Transverse colon (tissue), 4 donors: ENCODE data around the gene ZBTB7B. TPM values are rescaled to one million over a fixed set of nuclear protein-coding genes. Genes with fewer than 3 reads are reported as not detected.
A peak's percentile ranks its signal among the peaks of the same experiment; 100 is the strongest.

Experiments used
- DNase-seq: peaks from one replicate; pipeline ENCODE4 v3.0.0-alpha.2; 2019
- H3K27ac ChIP-seq, 4 donors: fragments of 200-600 bp; sonication (generic); 2 replicates each; pipeline ENCODE4 v1.5.1; 2016 to 2018; ENCODE audit warnings: inconsistent platforms in 4 of 4
- H3K27me3 ChIP-seq: fragments of 200-600 bp; sonication (generic); 2 replicates; pipeline ENCODE4 v1.5.1; 2017; ENCODE audit warnings: inconsistent platforms
- H3K36me3 ChIP-seq, 4 donors: fragments of 200-600 bp; sonication (generic); 2 replicates each; pipeline ENCODE4 v1.5.1; 2017 to 2019; ENCODE audit warnings: inconsistent platforms in 4 of 4
- H3K4me1 ChIP-seq, 4 donors: fragments of 200-600 bp; sonication (generic); 2 replicates each; pipeline ENCODE4 v1.5.1; 2017 to 2020; ENCODE audit warnings: inconsistent platforms in 4 of 4
- H3K4me3 ChIP-seq, 4 donors: fragments of 200-600 bp; sonication (generic); 1 replicate in 1 of 4; 2 replicates in 3 of 4; pipeline versions ENCODE4 v1.5.1 to v1.6.1; 2017 to 2019; ENCODE audit warnings: inconsistent platforms in 4 of 4
- H3K9me3 ChIP-seq, 2 donors: fragments of 200-600 bp; sonication (generic); 2 replicates each; pipeline ENCODE4 v1.5.1; 2017 to 2019; ENCODE audit warnings: inconsistent platforms in 2 of 2
- EP300 ChIP-seq: sonication (generic); formaldehyde crosslinking; IDR thresholded peaks from one replicate; pipeline ENCODE4 v1.6.1; 2017; ENCODE audit warnings: antibody characterized with exemption, low read depth
- POLR2A ChIP-seq: fragments of 450-650 bp; IDR thresholded peaks from one replicate; pipeline ENCODE4 v1.6.1; 2016; ENCODE audit warnings: antibody characterized with exemption, mild to moderate bottlenecking, moderate library complexity
- POLR2AphosphoS5 ChIP-seq, 3 donors: sonication (generic); formaldehyde crosslinking; IDR thresholded peaks; one replicate each; pipeline ENCODE4 v1.6.1; 2016; ENCODE audit warnings: antibody characterized with exemption in 3 of 3
- WGBS, 2 donors: methylation state at CpG; one replicate each; pipeline ENCODE4 v1.1.5; 2018; ENCODE audit warnings: low coverage in 1 of 2; 5-methylcytosine and 5-hydroxymethylcytosine counted together
- in situ Hi-C, 4 donors: fragments of 200-750 bp; cut with MboI; loops; one replicate each; pipeline versions ENCODE4 v1.15.0 to v1.15.1; 2017; ENCODE audit warnings: low sequenced_read_pairs in 3 of 4, low pct_ligation_motif_present in 1 of 4, low pct_unique_long_range_greater_than_20kb in 1 of 4
- intact Hi-C: fragments of 100-400 bp; cut with DNase I; formaldehyde crosslinking; loops from one replicate; pipeline ENCODE4 v1.15.1; 2023; ENCODE audit warnings: low total_unique reads
- total RNA-seq, 4 donors: library from RNA; depleted of rRNA; stranded (reverse); fragments of >200 nt; gene quantifications; one replicate each; pipeline ENCODE4 v1.1.0, GENCODE V29; 2016
- TF ChIP-seq, protein P1 (sequence below), 5 experiments: fragments of 200-600 bp in 3 of 5; fragments of 450-650 bp in 2 of 5; sonication (generic) in 3 of 5; IDR thresholded peaks; 1 replicate in 2 of 5; 2 replicates in 3 of 5; pipeline ENCODE4 v1.5.1; 2016 to 2017; ENCODE audit warnings: antibody characterized with exemption in 5 of 5, inconsistent platforms in 3 of 5, mild to moderate bottlenecking in 2 of 5, moderate library complexity in 1 of 5

Gene ZBTB7B
- total RNA-seq, 4 donors from 2014 or later: 85.2 to 513 (median 272) TPM

DNA sequence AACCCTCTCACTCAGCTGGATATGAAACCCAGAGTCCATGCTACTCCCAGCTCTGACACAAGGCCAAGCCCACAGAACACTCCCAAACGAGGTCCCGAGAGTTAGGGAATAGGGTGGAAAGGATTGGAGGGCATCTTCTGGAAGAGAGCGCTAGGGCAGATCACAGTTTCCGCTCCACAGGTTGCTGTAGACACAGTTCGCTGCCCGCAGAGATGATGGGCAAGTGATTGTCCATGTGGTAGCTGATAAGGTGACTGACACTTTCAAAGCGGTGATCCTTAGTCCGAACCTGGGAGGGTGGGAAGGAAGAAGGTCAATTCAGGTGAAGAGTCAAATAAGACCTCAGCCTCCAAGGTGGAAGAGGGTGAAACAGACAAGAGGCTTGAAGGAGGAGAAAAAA, 39.0 kb upstream of the ZBTB7B start:
- in situ Hi-C loops: loop anchor here in 3 of 4 donors (25.0 kb wide), 1 partner anchor 99 kb away; the partner anchor contains the start of genes ADAM15 (in 3 of the 3) and EFNA4 (in 3 of the 3)
- no peak for DNase-seq
- no peak for TF ChIP-seq POLR2A
- TF ChIP-seq EP300: no peak
- TF ChIP-seq, protein P1, sequence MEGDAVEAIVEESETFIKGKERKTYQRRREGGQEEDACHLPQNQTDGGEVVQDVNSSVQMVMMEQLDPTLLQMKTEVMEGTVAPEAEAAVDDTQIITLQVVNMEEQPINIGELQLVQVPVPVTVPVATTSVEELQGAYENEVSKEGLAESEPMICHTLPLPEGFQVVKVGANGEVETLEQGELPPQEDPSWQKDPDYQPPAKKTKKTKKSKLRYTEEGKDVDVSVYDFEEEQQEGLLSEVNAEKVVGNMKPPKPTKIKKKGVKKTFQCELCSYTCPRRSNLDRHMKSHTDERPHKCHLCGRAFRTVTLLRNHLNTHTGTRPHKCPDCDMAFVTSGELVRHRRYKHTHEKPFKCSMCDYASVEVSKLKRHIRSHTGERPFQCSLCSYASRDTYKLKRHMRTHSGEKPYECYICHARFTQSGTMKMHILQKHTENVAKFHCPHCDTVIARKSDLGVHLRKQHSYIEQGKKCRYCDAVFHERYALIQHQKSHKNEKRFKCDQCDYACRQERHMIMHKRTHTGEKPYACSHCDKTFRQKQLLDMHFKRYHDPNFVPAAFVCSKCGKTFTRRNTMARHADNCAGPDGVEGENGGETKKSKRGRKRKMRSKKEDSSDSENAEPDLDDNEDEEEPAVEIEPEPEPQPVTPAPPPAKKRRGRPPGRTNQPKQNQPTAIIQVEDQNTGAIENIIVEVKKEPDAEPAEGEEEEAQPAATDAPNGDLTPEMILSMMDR (IDR thresholded peaks at IDR 0.05): no peak
- no peak for TF ChIP-seq POLR2AphosphoS5 (IDR thresholded peaks at IDR 0.05)
- Histone ChIP-seq H3K9me3 (no peaks in the 10 kb centered on the region), H3K4me1 (peaks cover 0 to 32% (median 22%) of the 10 kb centered on the region in 4 donors), H3K4me3 (no peak overlapping the region), H3K36me3 (peaks cover 0 to 32% (median 15%) of the 10 kb centered on the region in 4 donors), H3K27ac (no peak overlapping the region), H3K27me3 (no peaks in the 10 kb centered on the region)
- WGBS, 2 donors: 63 to 79% methylated on average over 2 to 8 of the region's 8 CpGs
- intact Hi-C loops: no loop called here

DNA sequence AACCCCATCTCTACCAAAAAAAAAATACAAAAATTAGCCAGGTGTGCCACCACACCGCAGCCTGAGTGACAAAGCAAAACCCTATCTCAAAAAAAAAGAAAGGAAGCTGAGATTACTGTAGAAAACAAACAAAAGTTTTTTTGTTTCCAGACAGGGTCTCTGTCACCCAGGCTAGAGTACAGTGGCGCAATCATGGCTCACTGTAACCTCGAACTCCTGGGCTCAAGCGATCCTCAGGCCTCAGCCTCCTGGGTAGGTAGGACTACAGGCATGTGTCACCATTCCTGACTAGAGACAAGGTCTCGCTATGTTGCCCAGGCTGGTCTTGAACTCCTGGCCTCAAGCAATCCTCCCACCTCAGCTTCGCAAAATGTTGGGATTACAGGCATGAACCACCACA, 38.2 kb upstream of the ZBTB7B start:
- H3K4me3 ChIP-seq: no peak overlapping the region
- TF ChIP-seq POLR2AphosphoS5 (IDR thresholded peaks at IDR 0.05) (no peak), EP300 (no peak), POLR2A (no peak)
- TF ChIP-seq, protein P1 (IDR thresholded peaks at IDR 0.05): no peak
- in situ Hi-C loops: loop anchor here in 3 of 4 donors (25.0 kb wide), 1 partner anchor 98 kb away; the partner anchor contains the start of genes ADAM15 (in 3 of the 3) and EFNA4 (in 3 of the 3)
- 88 to 92% methylated on average over 4 to 6 of the region's 6 CpGs for WGBS, 2 donors
- no peaks in the 10 kb centered on the region for H3K27me3 ChIP-seq
- H3K36me3 ChIP-seq: peaks cover 0 to 32% (median 12%) of the 10 kb centered on the region in 4 donors
- H3K4me1 ChIP-seq: peaks cover 1 to 40% (median 26%) of the 10 kb centered on the region in 4 donors
- DNase-seq: no peak
- intact Hi-C loops: no loop called here
- H3K9me3 ChIP-seq: no peaks in the 10 kb centered on the region
- no peak overlapping the region for H3K27ac ChIP-seq

DNA sequence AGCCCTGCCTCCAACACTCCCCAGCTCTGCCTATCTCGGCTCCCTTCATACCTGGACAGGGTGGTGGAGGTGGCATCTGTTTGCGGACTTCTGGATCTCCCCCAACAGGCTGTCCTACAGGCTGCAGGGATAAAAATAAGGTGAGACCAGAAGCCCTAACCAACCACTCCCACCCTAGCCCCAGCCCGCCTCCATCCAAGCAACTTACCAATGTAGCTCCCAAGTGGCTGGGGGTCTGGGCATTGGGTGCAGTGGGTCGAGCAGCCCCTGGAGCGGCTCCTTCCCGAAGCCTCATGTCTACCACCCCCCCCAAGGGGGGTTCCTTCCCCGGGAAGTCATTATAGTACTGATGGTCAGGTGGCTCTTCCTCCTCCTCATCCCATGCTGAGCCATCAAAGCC, 36.5 kb upstream of the ZBTB7B start:
- TF ChIP-seq, protein P1 (IDR thresholded peaks at IDR 0.05): no peak
- no peak for TF ChIP-seq POLR2AphosphoS5 (IDR thresholded peaks at IDR 0.05)
- no peak for TF ChIP-seq EP300
- TF ChIP-seq POLR2A: no peak
- no peak overlapping the region for H3K27ac ChIP-seq
- intact Hi-C loops: loop anchor here (5.0 kb wide), 1 partner anchor 36 kb away; the partner anchor contains the start of gene ZBTB7B
- H3K36me3 ChIP-seq: peaks cover 0 to 32% (median 12%) of the 10 kb centered on the region in 4 donors
- H3K4me1 ChIP-seq: peaks cover 14 to 43% (median 33%) of the 10 kb centered on the region in 4 donors
- in situ Hi-C loops: loop anchor here in 3 of 4 donors (25.0 kb wide), 1 partner anchor 96 kb away; the partner anchor contains the start of genes ADAM15 (in 3 of the 3) and EFNA4 (in 3 of the 3)
- DNase-seq: no peak
- H3K27me3 ChIP-seq: no peaks in the 10 kb centered on the region
- WGBS, 2 donors: 88% methylated on average over 7 of the region's 7 CpGs; no CpG with 5 or more reads in 1 of the 2 donors
- no peak overlapping the region for H3K4me3 ChIP-seq
- no peaks in the 10 kb centered on the region for H3K9me3 ChIP-seq

DNA sequence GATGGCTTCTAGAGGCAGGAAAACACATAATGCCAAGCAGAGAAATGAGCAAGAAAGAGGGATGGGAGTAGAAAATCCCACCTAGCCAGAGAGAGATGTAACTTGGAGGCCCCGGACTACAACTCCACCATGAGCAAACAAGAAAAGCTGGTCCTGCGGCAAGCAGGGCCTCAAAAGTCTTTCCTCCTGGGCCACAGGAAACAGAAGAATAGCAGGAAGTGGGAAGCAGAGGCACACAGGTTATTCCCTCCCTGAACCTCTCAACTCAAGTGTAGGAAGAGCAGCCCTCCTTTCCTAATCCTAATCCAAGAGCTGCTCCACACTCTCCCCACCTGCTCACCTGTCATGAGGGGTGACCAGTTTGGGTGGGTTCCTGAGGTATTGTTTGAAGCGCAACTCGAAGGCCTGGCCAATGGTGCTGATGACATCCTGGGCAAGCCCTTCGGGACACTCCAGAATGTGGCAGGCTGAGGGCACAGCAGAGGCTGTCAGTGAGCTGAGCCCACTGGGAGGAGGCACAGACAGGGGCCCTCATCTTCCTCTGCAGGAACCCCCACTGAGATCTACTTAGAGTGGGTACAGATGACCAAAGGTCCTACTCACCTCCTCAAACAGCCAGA, 35.2 kb upstream of the ZBTB7B start:
- WGBS, 2 donors: 33 to 82% methylated on average over 1 to 5 of the region's 5 CpGs
- Histone ChIP-seq H3K27me3 (no peaks in the 10 kb centered on the region), H3K27ac (peak overlapping the region in 1 of 4 donors; percentile 7), H3K4me1 (peaks cover 28 to 53% (median 43%) of the 10 kb centered on the region in 4 donors), H3K9me3 (no peaks in the 10 kb centered on the region), H3K36me3 (peaks cover 0 to 32% (median 12%) of the 10 kb centered on the region in 4 donors), H3K4me3 (no peak overlapping the region)
- intact Hi-C loops (loop anchor here (5.0 kb wide), 1 partner anchor 35 kb away; the partner anchor contains the start of gene ZBTB7B), in situ Hi-C loops (loop anchor here in 3 of 4 donors (25.0 kb wide), 1 partner anchor 95 kb away; the partner anchor contains the start of genes ADAM15 (in 3 of the 3) and EFNA4 (in 3 of the 3))
- no peak for DNase-seq
- no peak for TF ChIP-seq POLR2A
- no peak for TF ChIP-seq POLR2AphosphoS5 (IDR thresholded peaks at IDR 0.05)
- TF ChIP-seq EP300: no peak
- TF ChIP-seq, protein P1 (IDR thresholded peaks at IDR 0.05): no peak
